NCI-H510A treated with DMSO at 0.1 percent for 48 hours (cell line): ENCODE results near the gene L3MBTL4.
"Not testable (repeated sequence)": the region's sequence is repeated elsewhere in the genome, so short reads cannot be mapped to it uniquely, and the experiment has no call there.

Experiments
- DNase-seq: peaks from one replicate; lab custom pipeline; 2025; lab: John Stamatoyannopoulos, UW

Gene L3MBTL4

DNA sequence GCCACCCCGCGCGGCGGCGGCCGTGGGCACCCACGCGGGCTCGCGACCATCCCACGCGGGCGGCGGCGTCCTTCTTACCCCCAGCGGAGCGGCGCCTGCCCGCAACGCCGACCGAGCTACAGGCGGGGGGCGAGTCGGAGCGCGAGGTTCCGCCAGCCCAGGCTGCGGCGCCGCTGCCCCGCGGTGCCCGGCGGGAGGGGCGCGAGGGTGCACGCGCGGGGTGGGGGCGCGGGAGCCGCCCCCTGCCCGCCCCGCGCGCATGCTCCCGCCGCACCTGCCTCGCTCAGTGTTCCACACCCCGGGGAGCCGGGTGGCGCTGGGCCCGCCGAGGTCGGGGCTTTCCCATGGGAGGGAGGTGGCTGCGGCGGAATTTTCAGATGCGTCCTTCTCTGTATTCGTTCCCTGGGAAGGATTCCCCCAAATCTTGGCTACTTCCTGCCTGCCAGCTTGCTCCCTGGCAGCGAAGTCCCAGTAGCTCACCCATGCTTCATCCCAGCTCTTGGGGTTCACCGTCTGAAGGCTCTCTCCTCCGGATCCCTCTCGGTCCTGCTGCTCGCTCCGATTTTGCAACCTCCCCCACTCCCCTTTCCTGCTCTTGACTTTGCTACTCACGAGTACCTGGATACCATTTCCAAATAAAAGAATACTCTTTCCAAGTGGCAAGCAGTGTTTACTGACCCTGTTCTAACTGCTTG is at the start of gene L3MBTL4:
Gene L3MBTL4 (minus strand): TSS at position 189 of the 695 bp plus-strand sequence. CDS start 103,286 bp downstream, outside the sequence.
- DNase-seq: peak; percentile 88

DNA sequence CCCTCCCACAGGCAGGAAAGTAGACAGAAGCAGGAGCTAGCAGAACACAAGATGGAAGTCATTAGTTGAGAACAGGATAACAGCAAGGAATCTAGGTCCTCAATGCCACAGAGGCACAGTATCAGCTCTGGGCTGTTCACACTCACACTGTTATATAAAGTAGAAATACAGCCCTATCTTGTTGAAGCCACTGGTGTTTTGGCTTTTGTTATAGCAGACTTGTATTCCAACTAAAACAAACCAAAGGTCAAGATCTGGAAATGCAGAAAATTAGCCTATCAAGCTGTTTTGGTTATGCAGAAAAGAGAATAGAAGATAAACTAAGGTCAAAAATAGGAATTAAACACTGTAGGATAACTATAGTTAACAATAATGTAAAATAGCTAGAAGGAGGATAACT is 37.5 kb upstream of the L3MBTL4 start:
- no peak for DNase-seq

DNA sequence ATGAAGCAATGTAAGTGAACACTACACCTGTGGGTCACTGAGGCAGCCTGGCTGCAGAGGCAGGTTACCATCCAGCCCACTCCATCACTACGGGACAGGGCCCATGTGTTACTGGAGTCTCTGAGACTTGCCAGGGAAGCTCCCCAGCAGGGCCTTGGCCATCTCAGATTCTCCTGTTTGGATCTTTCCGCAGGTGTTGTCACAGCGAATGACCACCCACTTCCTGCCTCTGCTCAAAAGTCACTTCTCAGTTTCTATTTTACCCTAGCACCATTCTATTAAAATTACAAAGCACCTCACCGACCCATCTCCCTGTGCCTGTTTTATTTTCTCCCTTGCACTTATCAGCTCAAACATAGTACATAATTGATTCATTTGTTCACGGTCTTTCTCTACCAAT is 34.5 kb upstream of the L3MBTL4 start:
- DNase-seq: no peak

DNA sequence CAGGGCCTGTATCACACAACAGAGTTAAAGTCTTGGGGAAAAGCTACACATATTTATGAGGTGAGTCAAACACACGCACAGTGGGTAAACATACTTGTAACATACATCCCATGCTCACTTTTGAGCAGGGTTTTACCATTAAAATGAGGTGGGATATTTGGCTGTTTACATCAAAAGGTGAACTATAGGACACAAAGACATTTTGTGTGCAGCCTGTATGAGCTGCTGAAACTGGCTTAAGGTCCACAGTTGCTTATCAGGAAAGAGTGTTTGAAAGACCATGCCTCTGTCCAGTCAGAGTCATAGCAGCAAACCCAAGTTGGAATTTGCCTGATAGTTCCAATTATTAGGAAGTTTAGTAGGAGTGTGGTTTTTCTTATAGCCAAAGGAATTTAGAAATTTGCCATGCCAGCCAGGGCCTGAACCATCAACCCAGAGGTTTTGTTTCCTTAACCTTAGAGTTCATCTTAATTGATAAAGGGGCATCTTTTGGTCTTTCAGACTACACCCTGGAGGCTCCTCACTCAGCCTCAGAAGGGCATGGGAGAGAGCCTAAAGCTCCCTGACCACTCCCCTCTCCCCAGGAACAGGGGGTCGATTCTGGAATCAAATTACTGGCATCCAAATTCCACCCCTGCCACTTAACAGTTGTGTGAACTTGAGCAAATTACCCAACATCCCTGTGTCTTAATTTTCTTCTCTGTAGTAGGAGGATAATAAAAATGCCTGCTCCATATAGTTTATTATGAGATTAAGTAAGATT is 29.9 kb upstream of the L3MBTL4 start:
- no peak for DNase-seq

DNA sequence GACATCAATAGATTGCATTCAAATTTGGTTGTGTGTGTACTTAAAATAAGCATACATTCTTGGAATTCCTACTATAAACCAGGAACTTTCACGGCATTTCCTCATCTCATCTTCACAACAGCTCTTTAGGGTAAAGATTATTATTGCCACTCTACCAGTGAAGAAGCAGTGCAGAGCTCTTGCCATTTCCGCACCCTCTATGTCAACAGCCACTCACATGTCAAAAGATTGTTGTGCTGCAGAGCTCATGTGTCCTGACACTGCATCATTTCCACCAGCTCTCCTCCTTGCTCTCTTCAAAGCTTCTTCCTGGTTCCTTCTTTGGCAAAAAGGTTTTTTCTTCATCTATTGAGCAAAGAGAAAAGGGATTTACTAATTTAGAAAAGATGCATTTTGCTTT is 26.5 kb upstream of the L3MBTL4 start:
- peak; percentile 80 for DNase-seq

DNA sequence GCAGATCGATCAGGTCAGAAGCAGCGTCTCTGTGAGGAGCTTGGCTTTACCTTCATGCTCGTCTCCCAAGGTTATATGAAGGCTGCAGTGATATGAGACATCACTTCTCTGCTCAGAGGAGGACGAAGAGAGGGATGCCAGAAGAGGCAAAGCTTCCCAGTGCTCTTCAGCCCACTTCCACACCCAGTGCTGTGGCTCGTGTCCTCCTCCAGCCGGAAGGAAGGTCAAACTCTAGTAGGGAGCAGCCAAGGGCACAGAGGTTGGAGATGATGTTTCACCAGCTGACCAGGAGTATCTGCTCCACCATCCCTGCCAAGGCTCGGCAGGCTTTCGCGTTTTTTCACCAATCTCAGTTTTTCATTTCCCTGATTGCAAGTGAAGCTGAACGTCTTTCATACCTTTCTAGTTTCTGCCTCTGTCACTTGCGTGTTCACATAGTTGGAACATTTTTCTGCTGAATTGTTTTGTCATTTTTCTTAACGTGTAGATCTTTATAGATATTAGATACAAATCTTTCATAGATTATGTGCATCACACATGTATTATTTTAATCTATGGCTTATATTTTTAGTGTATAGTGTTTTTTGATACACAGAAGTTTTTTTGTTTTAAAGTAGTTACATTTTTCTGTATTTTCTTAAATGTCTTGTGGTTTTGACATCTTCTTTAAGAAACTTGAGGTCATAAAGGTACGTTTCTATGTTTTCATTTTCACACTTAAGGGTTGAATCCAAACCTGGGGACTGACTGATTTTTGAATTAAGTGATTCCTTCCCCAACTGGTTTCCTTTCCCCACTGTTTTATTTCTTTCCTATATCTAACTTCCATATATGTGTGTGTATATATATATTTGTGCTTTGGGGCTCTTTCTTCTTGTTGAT is 23.5 kb upstream of the L3MBTL4 start:
- DNase-seq: no peak

DNA sequence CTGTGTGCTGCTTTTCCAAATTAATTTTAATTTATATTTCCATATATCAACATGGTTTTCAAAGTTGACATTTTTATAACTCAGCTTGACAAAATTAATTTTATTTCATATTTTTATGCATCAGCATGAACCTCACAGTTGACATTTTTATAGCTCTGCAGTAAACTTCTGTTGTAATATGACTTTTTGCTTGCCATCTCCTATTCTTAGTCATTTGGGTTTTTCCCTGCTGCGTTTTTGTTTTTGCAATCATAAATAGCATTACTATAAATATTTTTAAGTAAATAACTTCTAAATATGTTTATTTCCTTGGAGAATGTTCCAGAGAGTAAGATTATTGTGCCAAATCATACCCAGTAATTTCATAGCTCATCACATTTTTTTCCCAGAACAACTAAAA is 21.0 kb upstream of the L3MBTL4 start:
- DNase-seq: no peak

DNA sequence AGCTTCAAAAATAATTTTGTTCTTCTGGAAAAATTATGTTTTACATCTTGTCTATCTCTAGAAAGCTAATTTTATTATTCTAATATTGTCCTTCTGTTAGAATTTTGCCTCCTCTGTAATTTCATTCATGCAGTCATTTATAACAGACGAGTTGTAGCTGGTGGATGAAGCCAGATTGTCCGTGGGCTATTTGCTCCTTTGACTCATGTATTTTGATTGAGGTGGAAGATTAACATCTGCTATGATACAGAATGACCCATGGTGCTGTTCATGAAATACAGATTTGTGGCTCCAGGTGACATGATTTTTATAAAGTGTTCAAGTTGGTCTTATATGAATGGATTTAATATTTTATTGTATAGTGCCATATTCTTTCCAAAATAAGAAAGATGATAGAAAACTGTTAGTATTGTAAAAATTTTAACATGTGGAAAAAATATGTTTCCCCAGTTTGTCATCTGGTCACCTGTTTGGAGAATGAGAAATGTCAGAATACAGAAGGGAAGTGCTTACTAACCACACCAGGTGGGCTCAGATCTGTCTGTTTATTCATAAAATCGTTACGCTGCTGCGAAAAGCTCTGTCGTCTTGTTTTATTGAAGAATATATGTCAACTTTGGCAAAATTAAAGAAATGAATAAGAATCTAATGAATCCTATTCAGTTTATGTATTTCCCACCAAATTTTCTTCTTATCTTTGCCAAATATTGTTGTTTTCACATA is 20.4 kb upstream of the L3MBTL4 start:
- no peak for DNase-seq

DNA sequence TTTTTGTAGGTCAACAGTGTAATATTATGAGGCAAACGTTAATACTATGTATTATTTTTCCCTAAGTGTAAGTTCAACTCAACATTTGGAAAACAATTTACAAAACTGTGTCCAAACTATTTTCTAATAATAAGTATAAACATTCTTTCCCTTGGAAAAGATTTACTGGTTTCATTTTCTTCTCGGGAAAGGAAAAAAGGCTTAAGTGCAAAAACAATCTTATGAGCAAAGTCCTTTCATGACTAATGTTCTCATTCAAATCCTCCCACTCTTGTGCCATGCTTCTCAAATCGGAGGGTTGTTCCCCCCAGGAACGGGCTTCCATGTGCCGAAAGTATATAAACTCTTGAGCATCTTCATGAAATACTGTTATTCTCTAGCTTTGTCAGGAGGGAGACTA is 19.8 kb upstream of the L3MBTL4 start:
- DNase-seq: no peak

DNA sequence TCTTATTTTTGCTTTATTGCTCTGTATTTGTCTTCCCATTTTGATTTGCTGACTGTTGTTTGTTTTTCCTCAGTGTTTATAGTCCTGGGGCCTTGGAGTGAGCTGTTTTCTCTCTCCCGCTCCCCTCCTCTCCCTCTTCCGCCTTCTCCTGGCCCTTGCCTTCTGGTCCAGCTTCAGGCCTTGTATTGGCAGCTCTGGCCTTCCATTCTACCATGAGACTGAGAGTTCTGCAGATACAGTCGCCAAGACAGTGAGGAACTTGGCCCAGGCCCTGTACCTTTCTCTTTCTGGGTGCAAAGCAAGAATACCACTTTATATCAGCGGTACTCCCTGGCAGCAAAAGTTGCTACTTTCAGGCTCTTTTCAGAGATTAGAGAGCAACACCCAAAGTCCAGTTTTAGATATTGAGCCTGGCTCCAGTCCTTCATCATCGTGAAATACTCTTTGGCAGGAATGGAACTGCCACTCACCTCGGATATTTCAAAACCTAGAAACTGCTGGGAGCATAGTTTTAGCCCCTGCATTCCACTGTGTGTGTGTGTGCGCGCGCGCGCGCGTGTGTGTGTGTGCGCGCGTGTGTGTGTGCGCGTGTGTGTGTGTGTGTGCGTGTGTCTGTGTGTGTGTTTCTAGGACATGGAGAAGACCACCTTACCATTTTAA is 17.1 kb upstream of the L3MBTL4 start:
- DNase-seq: no peak

DNA sequence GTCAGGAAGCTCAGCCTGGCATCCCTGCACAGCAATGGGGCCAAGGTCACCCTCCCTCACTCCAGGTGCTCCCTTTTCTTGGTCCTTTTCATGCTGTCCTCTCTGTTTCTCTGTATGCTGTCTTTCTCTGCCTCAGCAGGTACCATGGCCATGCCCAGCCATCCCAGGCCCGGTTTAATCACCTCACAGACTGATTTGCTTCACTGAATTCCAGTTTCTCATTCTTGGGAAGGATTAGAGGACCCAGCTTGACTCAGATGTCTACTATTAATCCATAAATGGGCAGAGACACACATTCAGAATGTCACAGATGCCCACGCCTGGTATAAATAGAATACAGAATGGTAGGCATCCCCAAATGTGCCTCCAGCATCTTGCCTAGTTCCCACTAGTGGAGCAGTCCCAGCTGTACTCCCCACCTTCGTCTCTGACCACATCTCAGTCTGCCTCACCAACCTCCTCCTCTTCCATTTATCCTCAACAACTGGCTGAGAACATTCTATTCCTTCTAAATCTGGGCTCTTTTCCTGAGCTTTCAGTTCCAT is 14.2 kb upstream of the L3MBTL4 start:
- no peak for DNase-seq

DNA sequence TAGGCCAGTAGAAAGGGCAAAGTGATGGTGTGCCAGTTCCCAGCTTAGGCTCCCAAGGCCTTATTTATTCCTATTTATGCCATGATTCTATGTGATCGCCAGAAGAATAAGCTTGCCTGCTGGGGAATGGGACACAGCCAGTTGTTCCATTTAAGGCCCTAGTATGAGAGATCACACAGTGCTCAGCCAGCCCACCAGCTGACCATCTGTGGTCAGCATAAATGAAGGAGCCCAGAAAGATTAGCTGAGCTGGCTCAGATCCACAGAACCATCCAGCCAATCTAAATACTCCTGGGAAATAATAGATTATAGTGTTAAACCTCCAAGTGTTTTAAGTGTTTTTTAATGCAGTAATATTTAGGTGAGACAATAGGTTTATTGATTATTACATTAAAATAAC is 12.6 kb upstream of the L3MBTL4 start:
- no peak for DNase-seq

DNA sequence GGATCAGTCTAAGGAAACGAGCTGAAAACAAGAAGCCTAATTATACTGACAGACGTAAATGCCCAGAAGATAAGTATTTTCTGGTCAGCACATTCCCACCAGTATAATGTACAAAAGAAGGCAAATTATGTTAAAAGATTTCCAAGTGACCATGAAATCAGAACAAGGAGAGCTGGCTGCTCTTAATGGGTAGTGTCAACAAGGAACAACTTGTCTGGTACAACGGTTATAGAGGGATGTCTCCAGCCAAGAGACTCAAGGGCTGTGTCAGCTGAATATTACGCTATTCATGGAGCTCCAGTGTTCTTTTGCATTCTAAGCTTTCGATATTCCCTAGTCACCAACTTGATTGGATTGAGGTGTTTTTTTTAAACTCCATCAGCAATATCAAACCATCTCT is 8.6 kb upstream of the L3MBTL4 start:
- no peak for DNase-seq

DNA sequence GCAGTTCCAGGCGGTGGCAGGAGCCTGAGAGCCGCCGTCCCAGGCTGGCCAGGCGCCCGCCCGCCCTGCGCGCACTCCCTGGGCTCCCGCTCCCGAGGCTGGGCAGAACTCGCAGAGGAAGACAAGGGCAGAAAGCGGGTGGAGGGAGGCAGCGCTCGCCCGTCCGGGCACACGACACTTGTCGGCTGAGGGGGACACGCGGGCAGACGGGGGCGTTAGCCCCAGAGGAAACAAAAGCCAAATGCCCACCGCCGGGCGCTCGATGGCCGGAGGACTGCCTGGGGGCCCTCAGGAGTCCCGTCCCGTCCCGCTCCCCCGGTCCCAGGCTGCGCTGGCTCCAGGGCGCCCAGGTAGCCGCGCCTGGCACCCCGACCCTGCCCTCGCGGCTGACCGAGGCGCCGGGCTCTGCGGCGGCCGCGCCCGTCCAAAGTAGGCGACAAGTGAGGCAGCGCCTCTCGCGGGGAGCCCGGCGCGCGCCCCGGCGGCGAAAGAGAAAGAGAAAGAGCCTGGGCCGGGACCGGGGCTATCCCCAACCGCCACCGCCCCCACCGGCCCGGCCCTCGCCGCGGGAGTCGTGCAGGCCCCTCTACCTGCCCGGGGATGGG is 491 bp downstream of the L3MBTL4 start:
- DNase-seq: peak; percentile 38

DNA sequence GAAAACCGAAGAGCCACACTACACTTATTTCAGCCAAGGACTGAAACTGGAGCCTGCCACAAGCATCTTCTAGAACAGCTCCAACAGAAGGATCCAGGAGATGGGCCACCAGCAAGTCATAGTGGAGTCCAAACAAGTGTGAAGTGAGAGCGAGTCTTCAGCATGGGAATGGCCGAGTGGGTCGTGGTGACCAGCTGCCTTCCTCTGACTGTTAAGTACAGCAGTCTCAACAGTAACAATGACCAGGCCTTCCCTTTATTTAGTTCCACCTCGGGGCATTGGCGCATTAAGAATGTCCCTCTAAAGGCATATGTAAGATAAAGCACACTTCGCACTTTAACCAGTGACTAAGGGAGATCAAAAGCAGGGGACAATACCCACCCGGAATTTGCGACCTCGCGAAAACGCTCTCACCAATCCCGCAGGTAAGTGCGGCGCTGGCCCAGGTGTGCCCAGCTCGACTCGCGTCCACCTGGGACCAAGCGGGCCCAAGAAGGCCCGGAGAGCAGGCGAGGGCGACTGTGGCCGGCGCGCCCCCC is 1.1 kb downstream of the L3MBTL4 start:
- peak; percentile 46 for DNase-seq

DNA sequence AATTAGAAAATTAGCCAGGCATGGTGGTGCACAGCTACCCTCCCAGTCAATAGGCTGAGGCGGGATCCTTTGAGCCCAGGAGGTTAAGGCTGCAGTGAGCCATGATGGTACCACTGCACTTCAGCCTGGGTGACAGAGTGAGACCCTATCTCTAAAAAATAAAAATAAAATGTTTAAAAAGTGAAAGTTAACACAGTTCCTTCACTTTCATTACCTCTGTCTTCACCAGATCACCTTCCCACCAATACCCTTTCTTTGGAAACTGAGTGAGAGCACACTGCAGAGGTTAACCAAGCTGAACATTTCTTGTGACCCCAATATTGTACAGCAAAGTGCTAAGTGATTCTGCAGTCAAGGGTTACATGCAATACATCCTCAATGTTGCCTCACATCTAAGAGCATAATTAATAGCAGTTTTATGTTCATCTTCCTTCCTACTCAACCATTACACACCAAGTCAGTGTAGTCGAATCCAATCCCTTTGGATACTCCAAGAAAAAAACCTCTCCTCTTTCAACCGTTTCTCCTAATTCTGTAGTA is 1.7 kb downstream of the L3MBTL4 start:
- DNase-seq: no peak

DNA sequence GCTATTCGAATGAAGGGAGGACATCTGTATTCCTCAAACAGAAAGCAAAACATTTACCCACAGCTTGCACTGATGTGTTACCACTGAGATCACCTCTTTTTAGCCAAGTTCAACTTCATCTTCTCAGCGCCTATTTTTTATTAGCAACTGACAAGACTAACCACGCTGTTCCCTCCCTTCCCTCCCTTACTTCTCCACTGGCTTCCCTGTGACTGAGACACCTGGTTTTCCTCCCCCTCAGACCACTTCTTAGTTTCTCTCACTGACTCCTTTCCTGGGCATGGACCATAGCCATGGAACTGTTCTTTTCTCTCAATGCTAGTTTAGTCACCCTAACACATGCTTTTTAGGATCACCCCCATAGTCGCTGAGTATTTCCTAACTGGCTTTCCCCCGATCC is 3.3 kb downstream of the L3MBTL4 start:
- no peak for DNase-seq

DNA sequence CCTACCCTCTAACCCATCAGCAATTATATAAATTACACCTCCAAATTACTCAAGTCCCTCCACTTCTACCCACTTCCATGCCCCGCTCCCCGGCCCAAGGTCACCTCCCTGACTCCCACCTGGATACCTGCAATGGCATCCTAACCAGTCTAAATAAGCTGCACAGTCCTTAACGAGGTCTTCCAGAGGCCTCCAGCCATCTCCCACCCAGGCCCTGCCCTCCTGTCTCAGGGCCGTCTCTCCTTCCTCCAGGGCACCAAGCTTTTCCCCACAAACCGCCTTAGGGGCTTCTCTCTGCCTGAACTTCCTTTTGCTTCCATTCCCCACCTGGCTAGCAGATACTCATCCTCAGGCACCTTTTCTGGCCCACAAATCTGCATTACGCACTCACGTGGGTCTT is 4.8 kb downstream of the L3MBTL4 start:
- no peak for DNase-seq

DNA sequence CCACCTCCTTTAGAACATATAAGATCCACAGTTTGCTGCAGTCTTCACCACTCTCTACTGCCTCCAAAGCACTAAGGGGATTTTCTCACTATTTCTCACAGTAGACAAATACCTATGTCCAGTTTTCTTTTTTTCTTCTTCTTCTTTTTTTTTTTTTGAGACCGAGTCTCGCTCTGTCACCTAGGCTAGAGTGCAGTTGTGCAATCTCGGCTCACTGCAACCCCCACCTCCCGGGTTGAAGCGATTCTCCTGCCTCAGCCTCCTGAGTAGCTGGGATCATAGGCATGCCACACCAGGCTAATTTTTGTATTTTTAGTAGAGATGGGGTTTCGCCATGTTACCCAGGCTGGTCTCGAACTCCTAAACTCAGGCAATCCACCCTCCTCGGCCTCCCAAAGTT is 6.2 kb downstream of the L3MBTL4 start:
- DNase-seq: not testable (repeated sequence)

DNA sequence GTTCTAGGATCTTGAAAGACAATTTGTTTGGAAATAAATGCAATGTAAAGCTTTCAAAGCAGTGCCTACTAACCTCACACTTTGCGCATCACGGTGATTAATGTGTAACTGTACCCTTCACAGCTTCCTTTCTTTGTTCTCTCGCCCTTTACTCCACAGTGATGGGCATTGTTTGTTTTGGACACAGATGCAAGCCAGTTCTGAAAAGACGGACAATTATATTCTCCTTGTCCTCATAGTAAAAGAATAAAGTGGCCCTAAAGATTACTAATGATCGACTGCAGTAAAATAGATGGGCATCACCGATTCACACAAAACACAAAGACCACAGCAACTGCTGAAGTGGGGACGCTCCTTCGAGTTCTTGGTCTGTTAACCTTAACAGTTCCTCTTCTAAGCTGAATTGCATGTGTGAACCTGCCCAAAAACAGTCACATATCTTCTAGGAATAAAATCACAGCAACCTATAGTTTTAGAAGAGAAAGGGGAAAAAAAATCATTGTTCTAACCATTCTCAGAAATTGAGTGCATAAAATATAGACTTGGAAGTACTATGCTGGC is 7.7 kb downstream of the L3MBTL4 start:
- peak; percentile 83 for DNase-seq
